Loucy (cell line): ENCODE measurements around the gene SUDS3.
"Not testable (repeated sequence)": the region's sequence is repeated elsewhere in the genome, so short reads cannot be mapped to it uniquely, and the experiment has no call there.

ENCODE experiments used
- H2AFZ ChIP-seq: fragments of 200-600 bp; sonication (generic); 2 replicates; pipeline ENCODE4 v1.6.0; 2016; ENCODE audit warnings: antibody characterized with exemption, mild to moderate bottlenecking, low read length, moderate library complexity
- H3F3A ChIP-seq: fragments of 200-600 bp; 2 replicates; pipeline ENCODE4 v1.6.0; 2016; ENCODE audit warnings: antibody characterized with exemption, low read depth, mild to moderate bottlenecking
- H3K27me3 ChIP-seq: fragments of 200-600 bp; sonication (generic); 2 replicates; pipeline ENCODE4 v1.6.1; 2014; ENCODE audit warnings: low read length, mild to moderate bottlenecking; ENCODE audit not compliant: insufficient read depth, poor library complexity, severe bottlenecking
- H3K36me3 ChIP-seq: fragments of 200-600 bp; sonication (generic); 2 replicates; pipeline ENCODE4 v1.6.1; 2016; ENCODE audit warnings: low read length; ENCODE audit not compliant: insufficient read depth
- H3K4me1 ChIP-seq: fragments of 200-600 bp; sonication (generic); 2 replicates; pipeline ENCODE4 v1.5.1; 2014; ENCODE audit warnings: low read length, mild to moderate bottlenecking; ENCODE audit not compliant: insufficient read depth, poor library complexity, severe bottlenecking
- H3K4me2 ChIP-seq: fragments of 200-600 bp; sonication (generic); 2 replicates; pipeline ENCODE4 v1.6.0; 2014; ENCODE audit warnings: antibody characterized with exemption, low read length, low read depth, mild to moderate bottlenecking; ENCODE audit not compliant: poor library complexity, severe bottlenecking
- H3K4me3 ChIP-seq: fragments of 200-600 bp; sonication (generic); 2 replicates; pipeline ENCODE4 v1.5.1; 2014; ENCODE audit warnings: low read length, mild to moderate bottlenecking, mixed read lengths; ENCODE audit not compliant: poor library complexity, severe bottlenecking
- H3K79me2 ChIP-seq: fragments of 200-600 bp; sonication (generic); 2 replicates; pipeline ENCODE4 v1.6.1; 2014; ENCODE audit warnings: low read length; ENCODE audit not compliant: insufficient read depth
- H3K9ac ChIP-seq: fragments of 200-600 bp; sonication (generic); 2 replicates; pipeline ENCODE4 v1.6.0; 2014; ENCODE audit warnings: mild to moderate bottlenecking, low read depth, low read length, moderate library complexity; ENCODE audit not compliant: poor library complexity, severe bottlenecking
- H3K9me2 ChIP-seq: fragments of 200-600 bp; sonication (generic); replicated peaks from 2 replicates; pipeline ENCODE4 v1.6.1; 2016; ENCODE audit warnings: low read depth, low read length, mixed read lengths
- H3K9me3 ChIP-seq: fragments of 200-600 bp; sonication (generic); 2 replicates; pipeline ENCODE4 v1.6.1; 2014; ENCODE audit warnings: mild to moderate bottlenecking, antibody characterized with exemption, low read length, low read depth; ENCODE audit not compliant: insufficient read depth
- H4K20me1 ChIP-seq: fragments of 200-600 bp; sonication (generic); 2 replicates; pipeline ENCODE4 v1.6.0; 2014; ENCODE audit warnings: antibody characterized with exemption, low read length, mild to moderate bottlenecking; ENCODE audit not compliant: insufficient read depth, poor library complexity, severe bottlenecking
- CTCF ChIP-seq: fragments of 200-600 bp; sonication (generic); conservative IDR thresholded peaks from 2 replicates; pipeline ENCODE4 v1.5.1; 2014; ENCODE audit warnings: mild to moderate bottlenecking, antibody characterized with exemption, low read length
- EZH2phosphoT487 ChIP-seq: fragments of 200-600 bp; IDR thresholded peaks from 2 replicates; pipeline ENCODE4 v1.6.1; 2018; ENCODE audit warnings: antibody characterized with exemption, mild to moderate bottlenecking, moderate library complexity, borderline replicate concordance

SUDS3 gene

GRCh38 chr12:118398940-118399339, 22.6 kb downstream of the SUDS3 start:
- H3K27me3 ChIP-seq, result no peaks in the 10 kb centered on the region
- no peaks in the 10 kb centered on the region for H3K4me1 ChIP-seq
- H3K9ac ChIP-seq, result no peak overlapping the region
- H3K4me3 ChIP-seq, result no peak overlapping the region
- no peak overlapping the region for H2AFZ ChIP-seq
- peaks cover 73% of the 10 kb centered on the region; the same call in 1 of the 2 replicates for H3K36me3 ChIP-seq
- H3K79me2 ChIP-seq, result no peaks in the 10 kb centered on the region
- H4K20me1 ChIP-seq, result no peaks in the 10 kb centered on the region
- TF ChIP-seq EZH2phosphoT487 (no peak), CTCF (no peak)
- no peaks in the 10 kb centered on the region for H3K9me2 ChIP-seq
- no peak overlapping the region for H3K4me2 ChIP-seq
- no peaks in the 10 kb centered on the region for H3K9me3 ChIP-seq
- H3F3A ChIP-seq, result no peaks in the 10 kb centered on the region

- Histone ChIP-seq H3K27me3 (no peaks in the 10 kb centered on the region), H3K36me3 (peaks cover 65% of the 10 kb centered on the region; the same call in 1 of the 2 replicates), H3K4me2 (no peak overlapping the region), H3K79me2 (no peaks in the 10 kb centered on the region), H3K4me1 (no peaks in the 10 kb centered on the region), H3K9me3 (no peaks in the 10 kb centered on the region), H3K4me3 (no peak overlapping the region), H3K9me2 (no peaks in the 10 kb centered on the region), H3F3A (no peaks in the 10 kb centered on the region), H3K9ac (no peak overlapping the region), H2AFZ (no peak overlapping the region), H4K20me1 (peaks cover 3% of the 10 kb centered on the region)
- TF ChIP-seq EZH2phosphoT487, result no peak
- TF ChIP-seq CTCF, result no peak
Observed at GRCh38 chr12:118402251-118402650, 25.9 kb downstream of the SUDS3 start.

- Histone ChIP-seq H3K27me3 (no peaks in the 10 kb centered on the region), H3F3A (no peaks in the 10 kb centered on the region), H3K79me2 (no peaks in the 10 kb centered on the region), H3K4me2 (no peak overlapping the region), H3K4me3 (no peak overlapping the region), H3K9me3 (no peaks in the 10 kb centered on the region), H3K9ac (no peak overlapping the region), H3K4me1 (no peaks in the 10 kb centered on the region), H2AFZ (no peak overlapping the region), H3K9me2 (no peaks in the 10 kb centered on the region), H3K36me3 (peaks cover 54% of the 10 kb centered on the region; the same call in 1 of the 2 replicates), H4K20me1 (peaks cover 3% of the 10 kb centered on the region)
- peak; percentile 90 for TF ChIP-seq CTCF
- TF ChIP-seq EZH2phosphoT487, result no peak
Observed at GRCh38 chr12:118404876-118405521, 28.6 kb downstream of the SUDS3 start.

GRCh38 chr12:118408241-118408640, 31.9 kb downstream of the SUDS3 start:
- H2AFZ ChIP-seq, H3K4me1 ChIP-seq, H4K20me1 ChIP-seq, H3K79me2 ChIP-seq, H3K9me3 ChIP-seq, H3K4me2 ChIP-seq, H3K27me3 ChIP-seq, H3K4me3 ChIP-seq, H3F3A ChIP-seq, H3K9me2 ChIP-seq, H3K9ac ChIP-seq: not testable (repeated sequence)
- H3K36me3 ChIP-seq, result peaks cover 51% of the 10 kb centered on the region
